ENCODE results near the gene CALU.

Gene CALU

DNA sequence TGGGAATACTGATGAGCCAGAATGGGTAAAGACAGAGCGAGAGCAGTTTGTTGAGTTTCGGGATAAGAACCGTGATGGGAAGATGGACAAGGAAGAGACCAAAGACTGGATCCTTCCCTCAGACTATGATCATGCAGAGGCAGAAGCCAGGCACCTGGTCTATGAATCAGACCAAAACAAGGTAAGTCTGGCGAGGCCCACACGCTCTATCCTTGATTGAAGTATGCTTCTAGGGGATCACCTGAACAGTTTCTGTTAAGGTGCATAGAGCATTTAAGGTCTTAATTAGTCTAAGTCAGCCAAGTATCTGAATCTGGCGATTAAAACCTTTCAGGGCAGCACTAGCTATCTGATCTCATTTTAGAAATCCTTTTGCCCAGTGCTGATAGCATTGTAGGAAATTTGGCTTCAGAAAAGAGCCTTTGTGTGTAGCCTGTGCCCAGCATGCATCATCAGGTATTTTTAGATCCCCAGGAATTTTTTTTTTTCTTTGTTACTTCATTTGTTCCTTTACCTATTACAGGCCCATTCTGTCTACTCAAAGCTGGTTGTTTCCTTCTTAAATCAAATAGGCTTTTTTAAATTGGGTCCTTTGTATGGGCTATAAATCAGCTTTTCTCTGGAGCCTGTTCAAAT is 28.4 kb downstream of the CALU start:
- H3K27ac ChIP-seq, result no peak overlapping the region
- no peak overlapping the region for H3K9ac ChIP-seq (ENCODE audit: insufficient read length)
- no peak overlapping the region for H3K4me3 ChIP-seq
- H3K9me3 ChIP-seq (ENCODE audit: low read depth, low read length), result no peaks in the 10 kb centered on the region
- TF ChIP-seq FOXP2 (optimal IDR thresholded peaks at IDR 0.05; ENCODE audit: control extremely low read depth, extremely low read length, insufficient read depth) (no peak), EZH2 (IDR thresholded peaks at IDR 0.05) (no peak), POLR2AphosphoS5 (IDR thresholded peaks at IDR 0.05; ENCODE audit: borderline replicate concordance, low read depth, low read length) (no peak)
- no peak for DNase-seq (ENCODE audit: low read depth, low spot score)
- H3K36me3 ChIP-seq (ENCODE audit: insufficient read depth, low read length), result peaks cover 74% of the 10 kb centered on the region

DNA sequence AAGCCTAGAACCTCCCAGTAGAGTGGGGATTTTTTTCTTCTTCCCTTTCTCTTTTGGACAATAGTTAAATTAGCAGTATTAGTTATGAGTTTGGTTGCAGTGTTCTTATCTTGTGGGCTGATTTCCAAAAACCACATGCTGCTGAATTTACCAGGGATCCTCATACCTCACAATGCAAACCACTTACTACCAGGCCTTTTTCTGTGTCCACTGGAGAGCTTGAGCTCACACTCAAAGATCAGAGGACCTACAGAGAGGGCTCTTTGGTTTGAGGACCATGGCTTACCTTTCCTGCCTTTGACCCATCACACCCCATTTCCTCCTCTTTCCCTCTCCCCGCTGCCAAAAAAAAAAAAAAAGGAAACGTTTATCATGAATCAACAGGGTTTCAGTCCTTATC is 31.1 kb downstream of the CALU start:
- H3K9me3 ChIP-seq (ENCODE audit: low read depth, low read length), result no peaks in the 10 kb centered on the region
- no peak overlapping the region for H3K27ac ChIP-seq
- H3K9ac ChIP-seq (ENCODE audit: insufficient read length), result no peak overlapping the region
- DNase-seq (ENCODE audit: low read depth, low spot score), result no peak
- H3K4me3 ChIP-seq, result no peak overlapping the region
- TF ChIP-seq EZH2 (IDR thresholded peaks at IDR 0.05), result no peak
- TF ChIP-seq POLR2AphosphoS5 (IDR thresholded peaks at IDR 0.05; ENCODE audit: borderline replicate concordance, low read depth, low read length), result no peak
- TF ChIP-seq FOXP2 (optimal IDR thresholded peaks at IDR 0.05; ENCODE audit: control extremely low read depth, extremely low read length, insufficient read depth), result no peak
- peaks cover 63% of the 10 kb centered on the region for H3K36me3 ChIP-seq (ENCODE audit: insufficient read depth, low read length)

DNA sequence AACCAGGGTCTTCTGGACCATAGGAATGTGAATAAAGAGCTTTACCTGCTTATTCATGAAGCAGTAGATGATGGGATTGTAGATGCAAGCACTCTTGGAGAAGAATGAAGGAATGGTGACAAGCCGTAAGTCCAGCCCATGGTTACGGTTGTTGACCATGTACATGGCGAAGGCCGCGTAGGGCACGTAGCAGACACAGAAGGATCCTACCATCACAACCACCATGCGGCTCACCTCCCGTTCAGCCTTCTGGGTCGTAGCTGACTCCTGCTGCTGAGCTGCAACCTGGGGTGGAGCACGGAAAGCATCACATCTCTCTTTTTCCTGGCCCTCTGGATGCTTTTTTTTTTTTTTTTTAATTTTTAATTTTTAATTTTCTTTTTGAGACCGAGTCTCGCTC is 34.4 kb downstream of the CALU start:
- Histone ChIP-seq H3K9ac (ENCODE audit: insufficient read length) (no peak overlapping the region), H3K9me3 (ENCODE audit: low read depth, low read length) (0 out of 2 replicates have a peak, but pooled peaks cover 5% of the 10 kb centered on the region), H3K27ac (no peak overlapping the region), H3K36me3 (ENCODE audit: insufficient read depth, low read length) (peaks cover 35% of the 10 kb centered on the region), H3K4me3 (no peak overlapping the region)
- no peak for DNase-seq (ENCODE audit: low read depth, low spot score)
- TF ChIP-seq POLR2AphosphoS5 (IDR thresholded peaks at IDR 0.05; ENCODE audit: borderline replicate concordance, low read depth, low read length) (no peak), EZH2 (IDR thresholded peaks at IDR 0.05) (no peak), FOXP2 (optimal IDR thresholded peaks at IDR 0.05; ENCODE audit: control extremely low read depth, extremely low read length, insufficient read depth) (no peak)

DNA sequence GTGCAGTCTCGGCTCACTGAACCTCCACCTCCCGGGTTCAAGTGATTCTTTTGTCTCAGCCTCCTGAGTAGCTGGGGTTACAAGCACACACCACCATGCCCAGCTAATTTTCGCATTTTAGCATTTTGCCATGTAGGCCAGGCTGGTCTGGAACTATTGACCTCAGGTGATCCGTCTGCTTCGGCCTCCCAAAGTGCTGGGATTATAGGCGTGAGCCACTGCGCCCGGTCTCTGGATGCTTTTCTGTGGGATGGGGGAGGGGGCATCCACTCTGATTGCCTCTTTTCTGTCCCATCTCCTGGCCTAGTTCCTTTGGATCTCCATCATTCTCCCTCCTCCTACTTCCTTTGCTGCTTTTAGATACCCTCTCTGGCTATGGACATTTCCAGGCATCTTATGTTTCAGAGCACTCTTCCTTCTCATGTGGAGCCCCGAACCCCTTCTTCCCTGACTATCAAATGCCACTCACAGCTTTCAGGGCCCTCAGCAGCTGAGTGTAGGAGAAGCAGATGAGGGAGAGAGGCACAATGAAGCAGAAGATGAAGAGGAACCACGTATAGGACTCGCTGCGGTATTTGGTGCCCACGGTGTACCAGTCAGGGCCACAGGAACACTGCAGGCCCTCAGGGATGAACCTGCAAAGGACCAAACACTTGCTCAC is 35.0 kb downstream of the CALU start:
- H3K9me3 ChIP-seq (ENCODE audit: low read depth, low read length), result 0 out of 2 replicates have a peak, but pooled peaks cover 5% of the 10 kb centered on the region
- TF ChIP-seq EZH2 (IDR thresholded peaks at IDR 0.05), result no peak
- TF ChIP-seq POLR2AphosphoS5 (IDR thresholded peaks at IDR 0.05; ENCODE audit: borderline replicate concordance, low read depth, low read length), result no peak; the same call in 1 of the 2 replicates
- no peak for TF ChIP-seq FOXP2 (optimal IDR thresholded peaks at IDR 0.05; ENCODE audit: control extremely low read depth, extremely low read length, insufficient read depth)
- no peak overlapping the region for H3K9ac ChIP-seq (ENCODE audit: insufficient read length)
- no peak overlapping the region for H3K27ac ChIP-seq
- peaks cover 29% of the 10 kb centered on the region for H3K36me3 ChIP-seq (ENCODE audit: insufficient read depth, low read length)
- H3K4me3 ChIP-seq, result no peak overlapping the region
- DNase-seq (ENCODE audit: low read depth, low spot score), result no peak

DNA sequence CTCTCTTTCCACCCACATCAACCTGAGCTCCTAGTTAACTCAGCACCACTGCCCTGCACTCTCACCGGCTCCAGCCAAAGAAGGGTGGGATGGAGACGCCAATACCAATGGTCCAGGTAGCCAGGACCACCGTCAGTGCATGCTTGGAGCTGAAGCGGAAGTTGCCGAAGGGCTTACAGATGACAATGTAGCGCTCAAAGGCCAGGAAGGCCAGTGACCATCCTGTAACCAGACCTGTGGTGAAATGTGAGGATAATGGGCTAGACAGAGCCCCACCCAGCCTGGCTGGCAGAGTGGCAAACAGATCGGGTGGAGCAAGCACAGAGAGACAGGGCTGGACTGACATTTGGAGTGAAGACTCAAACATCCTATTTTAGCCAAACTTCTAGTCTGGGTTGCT is 35.8 kb downstream of the CALU start:
- Histone ChIP-seq H3K4me3 (no peak overlapping the region), H3K9me3 (ENCODE audit: low read depth, low read length) (0 out of 2 replicates have a peak, but pooled peaks cover 5% of the 10 kb centered on the region), H3K36me3 (ENCODE audit: insufficient read depth, low read length) (peaks cover 22% of the 10 kb centered on the region), H3K27ac (no peak overlapping the region), H3K9ac (ENCODE audit: insufficient read length) (no peak overlapping the region)
- no peak for DNase-seq (ENCODE audit: low read depth, low spot score)
- TF ChIP-seq EZH2 (IDR thresholded peaks at IDR 0.05) (no peak), POLR2AphosphoS5 (IDR thresholded peaks at IDR 0.05; ENCODE audit: borderline replicate concordance, low read depth, low read length) (no peak), FOXP2 (optimal IDR thresholded peaks at IDR 0.05; ENCODE audit: control extremely low read depth, extremely low read length, insufficient read depth) (no peak)

DNA sequence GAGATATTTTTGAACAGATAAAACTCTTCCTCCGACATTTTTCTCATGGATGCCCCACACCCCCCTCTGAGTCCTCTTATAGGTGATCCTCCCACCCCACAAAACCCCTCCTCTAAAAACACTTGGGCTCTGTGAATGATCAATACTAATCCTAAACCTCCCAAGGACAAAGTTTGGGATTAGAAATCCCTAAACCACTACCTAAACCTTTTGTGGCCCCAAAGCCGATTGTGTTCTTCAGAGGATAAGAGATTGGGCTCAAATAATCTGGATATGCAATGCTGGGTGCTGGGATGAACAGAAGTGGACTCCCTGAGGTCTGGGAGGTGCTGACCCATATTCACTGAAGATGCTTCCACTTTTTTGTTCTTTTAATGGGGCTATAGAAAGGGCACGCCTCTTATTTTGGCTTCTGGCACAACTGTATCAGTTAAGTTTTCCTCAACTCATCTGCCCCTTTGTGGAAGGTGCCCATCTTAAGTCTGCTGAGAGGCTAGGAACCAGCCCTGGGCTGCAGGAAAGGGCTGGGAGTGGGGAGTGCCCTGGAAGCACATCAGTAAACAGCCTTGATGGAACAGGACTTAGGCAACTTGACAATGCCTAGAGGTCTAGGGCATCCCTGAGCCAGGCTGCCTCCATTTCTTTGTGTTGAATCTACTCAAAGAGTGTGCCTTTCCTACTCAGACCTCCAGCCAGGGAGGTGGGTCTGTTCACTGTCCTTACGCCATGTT is 36.8 kb downstream of the CALU start, which contains the start of gene OPN1SW:
Gene OPN1SW, minus strand, starts transcription at position 51 of the 731 bp plus-strand sequence. Its CDS starts 13 bp downstream, at position 38.
- Histone ChIP-seq H3K27ac (no peak within 1 kb of the TSS), H3K36me3 (ENCODE audit: insufficient read depth, low read length) (peaks cover 12% of the 10 kb centered on the region; the same call in 1 of the 2 replicates), H3K9ac (ENCODE audit: insufficient read length) (no peak within 1 kb of the TSS), H3K4me3 (no peak within 1 kb of the TSS), H3K9me3 (ENCODE audit: low read depth, low read length) (0 out of 2 replicates have a peak, but pooled peaks cover 5% of the 10 kb centered on the region)
- TF ChIP-seq POLR2AphosphoS5 (IDR thresholded peaks at IDR 0.05; ENCODE audit: borderline replicate concordance, low read depth, low read length) (no peak), EZH2 (IDR thresholded peaks at IDR 0.05) (no peak), FOXP2 (optimal IDR thresholded peaks at IDR 0.05; ENCODE audit: control extremely low read depth, extremely low read length, insufficient read depth) (no peak)
- DNase-seq (ENCODE audit: low read depth, low spot score), result no peak

DNA sequence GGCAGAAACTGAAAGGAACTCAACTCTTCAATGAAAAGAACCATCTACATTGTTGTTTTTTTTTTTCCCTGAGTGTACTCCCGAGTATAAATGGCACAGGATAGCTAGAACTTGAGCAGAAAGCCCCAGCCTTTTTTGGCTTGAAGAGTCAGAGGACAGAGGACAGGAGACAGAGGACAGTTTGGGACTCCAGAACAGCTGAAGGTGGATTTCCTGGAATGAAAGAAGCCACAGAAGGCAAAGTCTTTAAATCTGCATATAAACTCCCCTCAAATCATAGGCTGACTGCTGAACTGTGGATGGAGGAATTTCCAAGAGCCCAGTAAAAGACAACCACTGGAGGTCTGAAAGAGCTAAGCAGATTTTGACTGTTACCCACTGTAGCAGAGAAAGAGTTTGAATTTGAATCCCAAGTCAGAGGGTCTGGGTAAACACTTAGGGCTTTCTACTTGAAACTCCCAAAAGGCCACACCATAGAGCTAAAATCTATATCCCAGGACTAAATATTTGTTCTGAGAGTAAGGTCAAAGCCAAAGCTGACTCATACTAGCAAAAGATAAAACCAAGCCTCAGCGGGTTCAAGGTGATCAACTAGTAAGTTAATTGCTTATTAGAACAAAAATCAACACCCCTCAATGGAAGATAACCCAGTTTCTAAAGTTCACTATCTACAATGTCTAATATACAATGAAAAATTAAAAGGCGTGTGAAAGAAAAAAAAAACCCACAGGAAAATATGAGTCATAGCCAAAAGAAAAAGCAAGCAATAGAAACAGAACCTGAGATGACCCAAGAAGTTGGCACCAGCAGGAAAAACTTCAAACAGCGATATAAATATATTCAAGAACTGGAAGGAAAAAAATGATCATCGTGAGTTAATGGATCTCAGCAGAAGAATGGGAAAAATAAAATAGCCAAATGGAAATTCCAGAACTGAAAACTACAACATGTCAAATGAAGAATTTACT is 38.3 kb downstream of the CALU start:
- no peak for DNase-seq (ENCODE audit: low read depth, low spot score)
- TF ChIP-seq POLR2AphosphoS5 (IDR thresholded peaks at IDR 0.05; ENCODE audit: borderline replicate concordance, low read depth, low read length) (no peak), FOXP2 (optimal IDR thresholded peaks at IDR 0.05; ENCODE audit: control extremely low read depth, extremely low read length, insufficient read depth) (no peak), EZH2 (IDR thresholded peaks at IDR 0.05) (no peak)
- Histone ChIP-seq H3K9ac (ENCODE audit: insufficient read length) (no peak overlapping the region), H3K27ac (no peak overlapping the region), H3K36me3 (ENCODE audit: insufficient read depth, low read length) (0 out of 2 replicates have a peak, but pooled peaks cover under 1% of the 10 kb centered on the region), H3K9me3 (ENCODE audit: low read depth, low read length) (0 out of 2 replicates have a peak, but pooled peaks cover 5% of the 10 kb centered on the region), H3K4me3 (no peak overlapping the region)

Data from SK-N-MC (cell line).